GM12878 (cell line): ENCODE measurements around the gene SPPL3. TPM values are rescaled to one million over a fixed set of nuclear protein-coding genes. Genes with fewer than 3 reads are reported as not detected.

Experiments used
- CBX3 ChIP-seq: fragments of 200-600 bp; sonication (generic); IDR thresholded peaks from 2 replicates; pipeline ENCODE4 v1.6.1; 2016; ENCODE audit warnings: low read depth, borderline replicate concordance
- CEBPB ChIP-seq, 2 experiments: fragments of 150-350 bp in 1 of 2; IDR thresholded peaks; 2 replicates each; pipeline ENCODE4 v1.6.1; 2012 to 2014; ENCODE audit warnings: low read depth in 2 of 2, low read length in 2 of 2, borderline replicate concordance in 1 of 2, inconsistent platforms in 1 of 2
- EP300 ChIP-seq, 2 experiments: fragments of 150-350 bp in 1 of 2; IDR thresholded peaks; 2 replicates each; pipeline ENCODE4 v1.6.1; 2011 to 2012; ENCODE audit warnings: low read depth in 2 of 2, low read length in 2 of 2, borderline replicate concordance in 1 of 2, improper control_type of control experiment in 1 of 2, inconsistent platforms in 1 of 2; ENCODE audit not compliant: control insufficient read depth in 1 of 2
- EZH2 ChIP-seq: IDR thresholded peaks from 2 replicates; pipeline ENCODE4 v1.6.1; 2012; ENCODE audit warnings: low read depth, mild to moderate bottlenecking, control low read depth, inconsistent platforms, low read length, borderline replicate concordance; ENCODE audit not compliant: control insufficient read depth
- FOXM1 ChIP-seq: IDR thresholded peaks from 2 replicates; pipeline ENCODE4 v1.6.1; 2012; ENCODE audit warnings: low read depth, mild to moderate bottlenecking, inconsistent platforms, low read length, moderate library complexity
- GABPA ChIP-seq: IDR thresholded peaks from 2 replicates; pipeline ENCODE4 v1.6.1; 2014; ENCODE audit warnings: antibody characterized with exemption, low read depth, mild to moderate bottlenecking, inconsistent platforms
- MXI1 ChIP-seq: fragments of 150-350 bp; IDR thresholded peaks from 2 replicates; pipeline ENCODE4 v1.6.1; 2011; ENCODE audit warnings: low read depth, mild to moderate bottlenecking, inconsistent platforms, low read length, improper control_type of control experiment
- MYC ChIP-seq: IDR thresholded peaks from 2 replicates; pipeline ENCODE4 v1.6.1; 2011; ENCODE audit warnings: mild to moderate bottlenecking, low read length, moderate library complexity, inconsistent platforms; ENCODE audit not compliant: insufficient read depth, insufficient replicate concordance, insufficient read length, severe bottlenecking
- PML ChIP-seq: IDR thresholded peaks from 2 replicates; pipeline ENCODE4 v1.6.1; 2012; ENCODE audit warnings: low read length, inconsistent platforms
- SPI1 ChIP-seq: IDR thresholded peaks from 2 replicates; pipeline ENCODE4 v1.6.1; 2011; ENCODE audit warnings: low read depth, mild to moderate bottlenecking, low read length, moderate library complexity, borderline replicate concordance; ENCODE audit not compliant: insufficient read depth
- TCF7 ChIP-seq: IDR thresholded peaks from 2 replicates; pipeline ENCODE4 v1.6.1; 2014; ENCODE audit warnings: antibody characterized with exemption, borderline replicate concordance
- ZNF274 ChIP-seq: IDR thresholded peaks from one replicate; pipeline ENCODE4 v1.8.0; 2011; ENCODE audit not compliant: insufficient read length, insufficient read depth
- polyA plus RNA-seq, 11 experiments: library from polyadenylated mRNA; depleted of rRNA in 4 of 11; unstranded in 6 of 11; stranded (reverse) in 5 of 11; fragments of >200 nt; fragmentation: Nextera tagmentation in 4 of 11; fragmentation: Illumina TruSeq in 1 of 11; extraction: Ambion mirVana in 4 of 11; extraction: Trizol in 1 of 11; gene quantifications; 1 replicate in 1 of 11; 2 replicates in 10 of 11; pipeline versions ENCODE4 v1.2.1 to v1.2.3, GENCODE V29; 2011 to 2016; ENCODE audit warnings: inconsistent platforms in 2 of 11, missing spikeins in 2 of 11, low read depth in 1 of 11
- total RNA-seq, 4 experiments: library from RNA; depleted of rRNA in 3 of 4; stranded (reverse); fragments of >200 nt in 3 of 4; fragmentation: Illumina TruSeq in 1 of 4; extraction: Trizol in 1 of 4; gene quantifications; 2 replicates each; pipeline versions ENCODE4 v1.2.1 to v1.2.3, GENCODE V29; 2013 to 2021
- TF ChIP-seq, protein P1 (sequence below): fragments of 450-650 bp; IDR thresholded peaks from 2 replicates; pipeline ENCODE4 v1.6.1; 2018; ENCODE audit warnings: borderline replicate concordance, mild to moderate bottlenecking; ENCODE audit not compliant: partially characterized antibody
- TF ChIP-seq, protein P2 (sequence below): IDR thresholded peaks from 2 replicates; pipeline ENCODE4 v1.6.1; 2011; ENCODE audit warnings: mild to moderate bottlenecking, low read depth, low read length, moderate library complexity; ENCODE audit not compliant: insufficient replicate concordance

SPPL3 gene
- total and polyA plus RNA-seq, 10 of the 15 experiments (the other 5 are each of a cell fraction or from before 2014, with no cell fraction given) = 4.3 to 45.5 (median 11.7) TPM

DNA sequence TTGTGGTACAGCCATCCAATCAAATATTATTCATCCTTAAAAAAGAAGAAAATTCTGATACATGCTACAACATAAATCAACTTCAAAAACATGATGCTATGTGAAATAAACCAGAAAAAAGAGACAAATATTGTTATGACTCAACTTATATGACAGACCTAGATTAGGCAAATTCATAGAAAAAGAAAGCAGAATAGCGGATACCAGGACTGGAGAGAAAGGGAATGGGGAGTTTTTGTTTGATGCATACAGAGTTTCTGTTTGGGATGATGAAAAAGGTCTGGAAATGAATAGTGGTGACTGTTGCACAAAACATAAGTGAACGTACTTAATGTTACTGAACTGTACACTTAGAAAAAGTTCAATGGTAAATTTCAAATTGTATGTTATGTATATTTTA is 82.3 kb downstream of the SPPL3 start (continued):
- no peak for TF ChIP-seq CEBPB (IDR thresholded peaks at IDR 0.05; ENCODE audit: borderline replicate concordance in 1 of 2, low read depth in 2 of 2, low read length in 2 of 2)
- peak; percentile 44; the same call in 1 of the 2 replicates for TF ChIP-seq PML
- TF ChIP-seq, protein P1, sequence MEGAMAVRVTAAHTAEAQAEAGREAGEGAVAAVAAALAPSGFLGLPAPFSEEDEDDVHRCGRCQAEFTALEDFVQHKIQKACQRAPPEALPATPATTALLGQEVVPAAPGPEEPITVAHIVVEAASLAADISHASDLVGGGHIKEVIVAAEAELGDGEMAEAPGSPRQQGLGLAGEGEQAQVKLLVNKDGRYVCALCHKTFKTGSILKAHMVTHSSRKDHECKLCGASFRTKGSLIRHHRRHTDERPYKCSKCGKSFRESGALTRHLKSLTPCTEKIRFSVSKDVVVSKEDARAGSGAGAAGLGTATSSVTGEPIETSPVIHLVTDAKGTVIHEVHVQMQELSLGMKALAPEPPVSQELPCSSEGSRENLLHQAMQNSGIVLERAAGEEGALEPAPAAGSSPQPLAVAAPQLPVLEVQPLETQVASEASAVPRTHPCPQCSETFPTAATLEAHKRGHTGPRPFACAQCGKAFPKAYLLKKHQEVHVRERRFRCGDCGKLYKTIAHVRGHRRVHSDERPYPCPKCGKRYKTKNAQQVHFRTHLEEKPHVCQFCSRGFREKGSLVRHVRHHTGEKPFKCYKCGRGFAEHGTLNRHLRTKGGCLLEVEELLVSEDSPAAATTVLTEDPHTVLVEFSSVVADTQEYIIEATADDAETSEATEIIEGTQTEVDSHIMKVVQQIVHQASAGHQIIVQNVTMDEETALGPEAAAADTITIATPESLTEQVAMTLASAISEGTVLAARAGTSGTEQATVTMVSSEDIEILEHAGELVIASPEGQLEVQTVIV = no peak
- TF ChIP-seq SPI1 = no peak
- no peak for TF ChIP-seq CBX3
- TF ChIP-seq TCF7 = 0 out of 2 replicates have a peak, but pooled peaks have one; percentile 16
- no peak for TF ChIP-seq MYC
- no peak for TF ChIP-seq EZH2
- TF ChIP-seq ZNF274 = no peak
- TF ChIP-seq, protein P2, sequence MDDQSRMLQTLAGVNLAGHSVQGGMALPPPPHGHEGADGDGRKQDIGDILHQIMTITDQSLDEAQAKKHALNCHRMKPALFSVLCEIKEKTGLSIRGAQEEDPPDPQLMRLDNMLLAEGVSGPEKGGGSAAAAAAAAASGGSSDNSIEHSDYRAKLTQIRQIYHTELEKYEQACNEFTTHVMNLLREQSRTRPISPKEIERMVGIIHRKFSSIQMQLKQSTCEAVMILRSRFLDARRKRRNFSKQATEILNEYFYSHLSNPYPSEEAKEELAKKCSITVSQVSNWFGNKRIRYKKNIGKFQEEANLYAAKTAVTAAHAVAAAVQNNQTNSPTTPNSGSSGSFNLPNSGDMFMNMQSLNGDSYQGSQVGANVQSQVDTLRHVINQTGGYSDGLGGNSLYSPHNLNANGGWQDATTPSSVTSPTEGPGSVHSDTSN = no peak
- TF ChIP-seq EP300 (IDR thresholded peaks at IDR 0.05; ENCODE audit: borderline replicate concordance in 1 of 2, control insufficient read depth in 1 of 2, low read depth in 2 of 2, low read length in 2 of 2) = peak in 1 of 2 experiments; percentile 30; a peak in 2 of 4 replicates
- TF ChIP-seq GABPA = 0 out of 2 replicates have a peak, but pooled peaks have one; percentile 23
- peak; percentile 22; the same call in 1 of the 2 replicates for TF ChIP-seq FOXM1
- no peak for TF ChIP-seq MXI1
